ENCODE measurements around the gene TIE1.

The TIE1 gene

DNA sequence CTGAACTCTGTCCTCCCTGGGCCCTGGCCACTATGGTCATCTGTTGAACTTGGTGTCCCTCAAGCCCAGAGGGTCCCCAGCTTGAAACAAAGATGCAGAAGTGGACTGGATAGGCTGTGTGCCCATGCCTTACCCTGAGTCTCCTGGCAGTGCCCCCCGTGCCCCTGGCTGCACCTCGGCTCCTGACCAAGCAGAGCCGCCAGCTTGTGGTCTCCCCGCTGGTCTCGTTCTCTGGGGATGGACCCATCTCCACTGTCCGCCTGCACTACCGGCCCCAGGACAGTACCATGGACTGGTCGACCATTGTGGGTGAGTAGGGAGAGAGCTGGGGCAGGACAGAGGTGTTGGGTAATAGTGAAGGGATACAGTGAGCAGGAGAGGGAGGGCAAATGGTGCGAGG, 10.7 kb downstream of the TIE1 start:
- in situ Hi-C loops (cut with MboI; ENCODE audit: low sequenced_read_pairs), result no loop called here

DNA sequence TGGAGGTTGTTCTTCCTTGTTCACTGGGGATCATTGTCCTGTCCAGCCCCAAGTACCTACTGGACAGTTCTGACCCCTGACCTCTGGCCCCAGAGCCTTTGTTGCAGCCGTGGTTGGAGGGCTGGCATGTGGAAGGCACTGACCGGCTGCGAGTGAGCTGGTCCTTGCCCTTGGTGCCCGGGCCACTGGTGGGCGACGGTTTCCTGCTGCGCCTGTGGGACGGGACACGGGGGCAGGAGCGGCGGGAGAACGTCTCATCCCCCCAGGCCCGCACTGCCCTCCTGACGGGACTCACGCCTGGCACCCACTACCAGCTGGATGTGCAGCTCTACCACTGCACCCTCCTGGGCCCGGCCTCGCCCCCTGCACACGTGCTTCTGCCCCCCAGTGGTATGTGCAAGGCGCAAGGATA, 11.4 kb downstream of the TIE1 start:
- in situ Hi-C loops (cut with MboI; ENCODE audit: low sequenced_read_pairs), result no loop called here

DNA sequence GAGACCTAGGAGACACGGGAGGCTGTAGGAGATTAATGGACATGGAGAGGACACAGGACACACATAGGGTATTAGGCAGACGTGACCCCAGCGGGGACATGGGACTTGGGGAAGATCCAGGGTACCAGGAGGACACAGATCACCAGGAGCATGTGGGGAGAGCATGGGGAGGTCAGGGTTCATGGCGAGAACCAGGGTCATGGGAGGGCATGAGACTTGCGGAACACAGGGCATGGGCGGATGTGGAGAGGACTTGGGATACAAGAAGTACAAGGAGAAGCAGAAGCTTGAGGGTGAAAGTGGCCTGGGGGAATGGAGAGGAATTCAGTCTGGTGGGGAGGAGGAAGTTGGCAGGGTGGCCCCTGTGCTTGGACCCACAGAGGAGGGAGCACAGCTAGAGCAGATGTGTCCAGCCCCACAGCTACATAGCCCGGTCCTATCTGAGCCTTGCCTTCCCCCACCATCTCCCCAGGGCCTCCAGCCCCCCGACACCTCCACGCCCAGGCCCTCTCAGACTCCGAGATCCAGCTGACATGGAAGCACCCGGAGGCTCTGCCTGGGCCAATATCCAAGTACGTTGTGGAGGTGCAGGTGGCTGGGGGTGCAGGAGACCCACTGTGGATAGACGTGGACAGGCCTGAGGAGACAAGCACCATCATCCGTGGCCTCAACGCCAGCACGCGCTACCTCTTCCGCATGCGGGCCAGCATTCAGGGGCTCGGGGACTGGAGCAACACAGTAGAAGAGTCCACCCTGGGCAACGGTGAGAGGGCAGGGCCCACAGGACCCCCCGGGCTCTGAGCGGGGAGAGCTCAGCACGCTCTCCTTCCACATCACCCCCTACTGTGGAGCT, 12.1 kb downstream of the TIE1 start:
- in situ Hi-C loops (cut with MboI; ENCODE audit: low sequenced_read_pairs), result no loop called here

DNA sequence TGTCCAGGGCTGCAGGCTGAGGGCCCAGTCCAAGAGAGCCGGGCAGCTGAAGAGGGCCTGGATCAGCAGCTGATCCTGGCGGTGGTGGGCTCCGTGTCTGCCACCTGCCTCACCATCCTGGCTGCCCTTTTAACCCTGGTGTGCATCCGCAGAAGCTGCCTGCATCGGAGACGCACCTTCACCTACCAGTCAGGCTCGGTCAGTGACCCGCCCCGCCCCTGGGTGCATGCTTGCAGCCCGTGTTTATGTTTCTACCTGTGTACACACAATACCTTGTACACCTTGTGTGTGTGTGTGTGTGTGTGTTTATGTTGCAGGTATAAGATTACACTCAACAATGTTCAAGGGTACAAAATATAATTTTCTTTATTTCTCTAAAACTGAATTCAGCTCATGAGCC, 13.0 kb downstream of the TIE1 start:
- in situ Hi-C loops (cut with MboI; ENCODE audit: low sequenced_read_pairs), result no loop called here

DNA sequence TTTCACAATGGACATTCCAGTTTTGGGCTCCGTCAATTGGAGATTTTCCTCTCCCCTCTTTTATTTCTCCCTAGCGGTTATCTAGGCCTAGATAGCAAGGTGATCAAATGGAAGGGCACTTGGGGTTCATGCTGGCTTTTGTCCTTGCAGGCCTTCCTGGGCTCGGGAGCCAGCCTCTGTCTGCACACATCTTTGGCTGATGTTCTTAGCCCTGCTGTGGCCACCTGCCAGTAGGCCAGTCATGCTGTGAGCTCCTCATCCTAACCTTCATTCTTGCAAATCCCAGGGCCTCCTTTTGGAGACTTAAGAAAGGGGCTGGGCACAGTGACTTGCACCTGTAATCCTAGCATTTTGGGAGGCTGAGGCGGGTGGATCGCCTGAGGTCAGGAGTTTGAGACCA, 13.5 kb downstream of the TIE1 start:
- in situ Hi-C loops (cut with MboI; ENCODE audit: low sequenced_read_pairs), result no loop called here

DNA sequence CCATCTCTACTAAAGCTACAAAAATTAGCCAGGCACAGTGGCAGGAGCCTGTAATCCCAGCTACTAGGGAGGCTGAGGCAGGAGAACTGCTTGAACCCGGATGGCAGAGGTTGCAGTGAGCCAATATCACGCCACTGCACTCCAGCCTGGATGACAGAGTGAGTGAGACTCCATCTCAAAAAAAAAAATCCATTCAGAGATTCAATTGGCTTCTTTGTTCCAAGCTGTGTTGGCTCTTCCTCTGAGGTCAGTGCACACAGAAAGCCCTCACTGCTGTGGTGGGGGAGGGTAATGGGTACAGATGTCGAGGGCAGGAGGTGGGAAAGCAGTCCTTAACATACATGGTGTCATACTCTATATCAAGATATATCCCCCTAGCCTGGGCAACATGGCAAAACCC, 14.7 kb downstream of the TIE1 start:
- in situ Hi-C loops (cut with MboI; ENCODE audit: low sequenced_read_pairs), result no loop called here

DNA sequence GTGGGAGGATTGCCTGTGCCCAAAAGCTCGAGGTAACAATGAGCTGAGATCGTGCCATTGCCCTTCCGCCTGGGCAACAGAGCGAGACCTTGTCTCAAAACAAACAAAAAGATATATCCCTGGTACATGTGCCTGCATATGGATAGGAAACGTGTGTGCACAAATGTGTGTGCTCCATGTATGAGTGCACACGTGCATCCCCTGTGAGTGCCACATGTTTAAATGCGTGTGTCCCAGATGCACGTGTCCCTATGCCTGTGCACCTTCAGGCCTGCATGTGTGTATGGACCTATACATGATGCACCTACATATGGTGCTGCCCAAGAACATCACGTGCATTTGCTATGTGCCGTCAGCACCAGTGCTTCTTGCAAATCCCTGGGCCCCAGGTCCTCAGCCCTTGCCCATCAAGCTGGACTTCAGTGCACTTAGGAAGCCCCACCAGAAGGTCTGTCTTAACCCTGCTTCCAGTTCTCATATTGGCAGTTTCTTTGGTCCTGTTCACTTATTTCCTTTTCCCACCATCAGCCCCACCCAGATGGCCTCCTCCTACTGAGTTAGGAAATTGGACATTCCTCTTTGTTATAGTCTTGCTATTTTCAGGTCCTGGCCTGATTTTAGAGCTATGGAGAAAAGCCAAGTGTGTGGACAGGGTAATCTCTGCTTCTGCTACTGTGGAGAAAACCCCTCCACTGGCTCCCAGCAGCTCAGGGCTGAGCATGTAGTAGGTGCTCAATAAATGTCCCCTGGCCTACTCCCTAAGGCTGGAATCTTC, 15.4 kb downstream of the TIE1 start:
- in situ Hi-C loops (cut with MboI; ENCODE audit: low sequenced_read_pairs), result no loop called here

DNA sequence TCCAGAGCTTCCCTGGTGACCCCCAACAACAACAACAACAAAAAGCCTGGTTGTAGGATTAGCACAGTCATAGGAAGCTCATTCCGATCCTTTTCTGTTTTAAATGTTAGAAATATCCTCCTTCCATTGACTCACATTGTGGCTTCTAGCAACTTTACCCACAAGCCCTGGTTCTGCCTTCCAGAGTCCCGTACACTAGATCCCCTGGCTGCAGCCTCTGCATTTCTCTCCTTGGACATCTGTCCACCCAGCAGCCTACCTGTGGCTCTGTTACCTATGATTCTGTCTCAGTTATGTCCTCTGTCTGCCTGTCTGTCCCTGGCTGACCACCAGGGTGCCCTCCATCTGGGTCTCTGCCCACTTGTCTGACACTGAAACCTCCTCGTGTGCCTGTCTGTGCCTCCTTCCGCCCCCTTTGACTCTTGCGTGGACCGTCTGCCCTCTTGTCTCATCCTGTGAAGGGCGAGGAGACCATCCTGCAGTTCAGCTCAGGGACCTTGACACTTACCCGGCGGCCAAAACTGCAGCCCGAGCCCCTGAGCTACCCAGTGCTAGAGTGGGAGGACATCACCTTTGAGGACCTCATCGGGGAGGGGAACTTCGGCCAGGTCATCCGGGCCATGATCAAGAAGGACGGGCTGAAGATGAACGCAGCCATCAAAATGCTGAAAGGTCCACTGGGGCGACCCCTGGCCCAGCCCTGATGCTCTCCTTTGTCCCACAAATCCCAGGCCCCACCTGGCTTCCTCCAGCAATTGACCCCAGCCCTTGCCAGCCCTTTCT, 16.1 kb downstream of the TIE1 start:
- in situ Hi-C loops (cut with MboI; ENCODE audit: low sequenced_read_pairs), result no loop called here

DNA sequence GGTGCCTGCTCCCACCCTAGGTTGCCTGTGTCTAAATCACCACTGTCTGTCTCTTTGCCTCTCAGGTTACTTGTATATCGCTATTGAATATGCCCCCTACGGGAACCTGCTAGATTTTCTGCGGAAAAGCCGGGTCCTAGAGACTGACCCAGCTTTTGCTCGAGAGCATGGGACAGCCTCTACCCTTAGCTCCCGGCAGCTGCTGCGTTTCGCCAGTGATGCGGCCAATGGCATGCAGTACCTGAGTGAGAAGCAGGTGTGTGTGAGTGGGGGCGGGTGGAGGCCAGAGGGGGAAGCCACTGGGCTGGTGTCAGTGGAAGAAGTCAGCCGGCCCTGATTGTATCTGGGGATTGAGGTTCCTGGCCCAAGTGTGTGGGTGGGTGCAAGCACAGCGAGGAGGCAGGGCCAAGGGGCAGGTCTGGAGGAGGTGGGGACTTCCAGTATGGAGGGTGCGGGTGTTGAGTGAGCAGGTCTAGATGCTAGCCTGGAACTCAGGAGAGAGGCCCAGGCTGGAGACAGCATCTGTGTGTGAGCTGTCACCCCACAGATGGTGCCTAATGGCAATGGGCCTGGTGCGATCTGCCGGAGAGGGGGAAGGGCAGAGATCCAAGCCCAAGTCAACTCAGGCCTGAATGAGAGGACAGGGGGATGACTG, 17.2 kb downstream of the TIE1 start:
- in situ Hi-C loops (cut with MboI; ENCODE audit: low sequenced_read_pairs), result no loop called here

DNA sequence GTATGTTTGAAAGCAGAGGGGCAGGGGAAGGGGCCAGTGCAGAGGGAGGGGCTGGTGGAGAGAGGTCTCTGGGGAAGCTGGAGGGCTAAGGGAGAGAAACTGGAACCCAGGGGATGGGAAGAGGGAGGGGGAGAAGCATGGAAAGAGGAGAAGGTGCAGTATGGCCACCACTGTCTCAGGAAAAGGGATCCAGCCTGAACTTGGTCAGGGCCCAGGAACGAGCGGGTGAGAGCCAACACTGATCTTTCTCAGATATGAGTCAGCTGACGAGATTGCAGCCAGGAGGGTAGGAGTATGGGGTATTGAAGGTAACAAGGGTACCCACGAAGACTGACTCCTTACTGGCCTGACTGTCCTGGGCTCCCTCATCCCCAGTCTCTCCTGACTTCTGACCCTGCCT, 18.0 kb downstream of the TIE1 start:
- in situ Hi-C loops (cut with MboI; ENCODE audit: low sequenced_read_pairs), result no loop called here

DNA sequence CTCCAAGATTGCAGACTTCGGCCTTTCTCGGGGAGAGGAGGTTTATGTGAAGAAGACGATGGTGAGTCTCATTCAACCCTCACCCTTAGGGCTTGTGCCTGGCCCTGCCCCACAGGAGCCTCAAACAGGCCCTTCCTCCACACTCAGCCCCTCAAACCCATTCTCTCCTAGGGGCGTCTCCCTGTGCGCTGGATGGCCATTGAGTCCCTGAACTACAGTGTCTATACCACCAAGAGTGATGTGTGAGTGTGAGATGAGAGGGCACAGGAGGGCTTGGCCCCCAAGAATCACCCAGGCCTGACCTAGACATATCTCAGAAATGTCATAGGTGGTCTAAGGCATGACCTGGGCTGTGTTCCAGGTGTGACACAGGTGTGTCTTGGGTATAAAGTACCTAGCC, 18.5 kb downstream of the TIE1 start:
- in situ Hi-C loops (cut with MboI; ENCODE audit: low sequenced_read_pairs), result no loop called here

DNA sequence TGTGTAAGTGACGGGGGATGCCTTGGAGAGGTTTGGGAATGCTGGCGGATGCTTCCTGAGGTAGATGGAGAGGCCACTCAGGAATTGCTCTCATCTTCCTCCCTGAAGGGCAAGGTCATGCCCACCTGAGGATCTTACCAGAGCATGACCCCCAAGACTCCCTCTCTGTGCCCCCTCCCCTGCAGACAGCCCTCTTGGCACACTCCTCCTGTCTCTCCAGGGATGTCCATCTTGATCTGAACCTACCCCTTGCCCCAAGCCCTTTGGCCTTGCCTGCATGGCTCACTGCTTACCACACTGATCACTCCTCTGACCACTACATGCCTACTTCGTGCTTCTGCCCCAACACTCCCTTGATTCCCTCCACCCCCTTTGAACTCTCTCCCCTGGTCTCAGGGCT, 19.0 kb downstream of the TIE1 start:
- in situ Hi-C loops (cut with MboI; ENCODE audit: low sequenced_read_pairs), result no loop called here

DNA sequence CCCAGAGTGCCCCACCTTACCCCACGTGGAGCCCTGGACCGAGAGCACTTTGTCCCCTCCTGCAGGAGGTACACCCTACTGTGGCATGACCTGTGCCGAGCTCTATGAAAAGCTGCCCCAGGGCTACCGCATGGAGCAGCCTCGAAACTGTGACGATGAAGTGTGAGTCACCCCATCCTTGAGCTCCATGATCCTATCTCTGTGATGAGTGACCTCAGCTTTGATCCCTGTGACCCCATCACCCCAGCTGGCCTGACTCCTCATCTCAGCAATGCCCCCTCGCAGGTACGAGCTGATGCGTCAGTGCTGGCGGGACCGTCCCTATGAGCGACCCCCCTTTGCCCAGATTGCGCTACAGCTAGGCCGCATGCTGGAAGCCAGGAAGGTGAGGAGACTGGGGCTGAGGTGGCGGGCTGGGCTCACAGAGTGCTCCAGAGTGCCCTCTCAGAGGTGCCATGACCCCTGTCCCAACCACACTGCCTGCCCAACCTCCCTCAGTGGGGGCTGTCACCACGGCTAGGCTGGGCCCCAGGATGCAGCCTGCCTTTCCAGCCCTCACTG, 20.6 kb downstream of the TIE1 start:
- in situ Hi-C loops (cut with MboI; ENCODE audit: low sequenced_read_pairs), result no loop called here

DNA sequence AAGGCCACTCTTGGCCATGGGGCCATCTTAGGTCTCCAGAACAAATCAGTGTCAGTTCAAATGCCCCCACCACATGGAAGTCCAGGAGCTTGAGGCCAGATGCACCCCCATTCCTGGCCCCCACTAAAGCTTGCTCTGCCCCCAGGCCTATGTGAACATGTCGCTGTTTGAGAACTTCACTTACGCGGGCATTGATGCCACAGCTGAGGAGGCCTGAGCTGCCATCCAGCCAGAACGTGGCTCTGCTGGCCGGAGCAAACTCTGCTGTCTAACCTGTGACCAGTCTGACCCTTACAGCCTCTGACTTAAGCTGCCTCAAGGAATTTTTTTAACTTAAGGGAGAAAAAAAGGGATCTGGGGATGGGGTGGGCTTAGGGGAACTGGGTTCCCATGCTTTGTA, 21.7 kb downstream of the TIE1 start:
- in situ Hi-C loops (cut with MboI; ENCODE audit: low sequenced_read_pairs), result no loop called here

DNA sequence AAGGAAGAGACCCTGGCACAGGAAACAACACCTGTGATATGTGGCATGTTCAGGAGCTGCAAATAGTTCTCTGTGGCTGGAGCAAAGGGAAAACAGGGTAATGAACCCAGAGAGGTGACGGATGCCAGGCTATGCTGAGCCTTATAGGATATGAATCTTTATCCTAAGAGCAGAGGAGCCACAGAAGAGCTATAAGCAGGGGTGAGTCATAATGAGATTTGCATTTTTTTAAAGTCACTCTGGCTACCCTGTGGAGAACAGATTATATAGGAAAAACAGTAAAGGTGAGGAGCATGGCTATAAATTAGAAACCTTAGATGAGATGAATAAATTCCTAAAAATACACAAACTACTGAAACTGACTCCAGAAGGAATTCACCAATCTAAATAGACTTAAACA, 24.0 kb downstream of the TIE1 start:
- in situ Hi-C loops (cut with MboI; ENCODE audit: low sequenced_read_pairs), result no loop called here

DNA sequence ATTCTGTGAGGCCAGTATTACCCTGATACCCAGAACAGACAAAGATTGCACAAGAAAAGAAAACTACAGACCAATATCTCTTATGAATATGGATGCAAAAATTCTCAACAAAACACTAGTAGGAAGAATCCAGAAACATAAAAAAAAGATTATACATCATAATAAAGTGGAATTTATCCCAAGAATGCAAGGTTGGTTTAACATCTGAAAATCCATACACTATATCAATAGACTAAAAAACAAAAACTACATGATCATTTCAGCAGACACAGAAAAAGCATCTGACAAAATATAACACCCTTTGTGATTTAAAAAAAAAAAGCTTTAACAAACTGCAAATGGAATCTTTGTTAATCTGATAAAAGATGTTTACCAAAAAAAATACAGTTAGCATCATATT, 24.6 kb downstream of the TIE1 start:
- in situ Hi-C loops (cut with MboI; ENCODE audit: low sequenced_read_pairs), result no loop called here

DNA sequence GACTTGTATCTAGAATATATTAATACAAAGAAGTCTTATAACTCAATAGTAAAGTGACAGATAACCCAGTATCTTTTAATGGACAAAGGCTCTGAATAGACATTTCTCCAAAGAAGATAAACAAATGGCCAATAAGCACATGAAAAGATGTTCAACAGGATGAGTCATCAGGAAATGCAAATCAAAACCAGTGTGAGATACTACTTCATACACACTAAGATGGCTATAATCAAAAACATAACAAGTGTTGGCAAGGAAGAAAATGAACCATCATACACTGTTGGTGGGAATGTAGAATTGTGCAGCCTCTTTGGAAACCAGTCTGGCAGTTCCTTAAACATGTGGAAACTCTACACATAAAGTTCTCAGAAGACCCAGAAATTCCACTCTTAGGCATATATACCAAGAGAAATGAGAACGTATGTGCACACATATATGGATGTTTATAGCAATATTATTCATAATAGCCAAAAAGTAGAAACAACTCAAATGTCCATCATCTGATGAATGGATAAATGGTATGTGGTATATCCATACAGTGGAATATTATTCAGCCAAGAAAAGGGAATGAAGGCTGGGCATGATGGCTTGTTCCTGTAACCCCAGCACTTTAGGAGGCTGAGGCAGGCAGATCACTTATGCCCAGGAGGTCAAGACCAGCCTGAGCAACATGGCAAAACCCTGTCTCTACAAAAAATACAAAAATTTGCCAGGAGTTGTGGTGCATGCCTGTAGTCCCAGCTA, 26.9 kb downstream of the TIE1 start:
- in situ Hi-C loops (cut with MboI; ENCODE audit: low sequenced_read_pairs), result no loop called here

DNA sequence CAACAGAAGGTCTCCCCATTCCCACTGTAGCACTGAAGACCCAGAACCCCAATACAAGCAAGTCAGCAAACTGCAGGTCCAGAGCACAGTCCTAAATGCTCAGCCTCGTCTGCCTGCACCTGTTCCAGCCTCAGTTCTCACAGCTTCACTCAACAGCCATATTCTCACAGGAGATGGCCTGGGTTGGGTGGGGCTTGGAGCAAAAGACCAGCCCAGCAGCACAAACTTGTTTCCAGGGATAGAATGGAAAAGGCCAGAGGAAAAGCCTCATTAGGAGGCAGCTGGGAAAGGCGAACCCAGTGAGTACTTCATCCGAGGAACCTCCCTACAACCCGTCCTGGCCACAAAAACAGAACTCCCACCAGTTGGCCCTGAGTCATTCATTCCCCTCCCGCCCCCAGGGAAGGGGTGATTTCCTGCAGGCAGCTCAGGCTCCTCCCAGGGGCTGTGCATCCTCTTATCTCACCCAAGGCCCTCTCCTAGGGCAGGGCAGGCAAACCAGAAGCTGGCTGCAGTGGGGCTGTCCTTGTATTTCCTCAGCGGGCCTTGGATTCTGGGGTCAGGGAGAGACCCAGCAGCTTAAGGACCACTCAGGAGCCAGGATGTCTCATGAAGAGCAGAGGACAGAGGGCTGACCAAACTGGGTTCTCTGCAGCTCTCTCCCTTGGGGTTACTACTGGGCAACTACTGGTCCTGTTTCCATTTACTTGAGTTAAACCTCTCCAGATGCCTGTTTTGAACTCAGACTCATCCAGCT, 29.4 kb downstream of the TIE1 start:
- in situ Hi-C loops (cut with MboI; ENCODE audit: low sequenced_read_pairs), result no loop called here

DNA sequence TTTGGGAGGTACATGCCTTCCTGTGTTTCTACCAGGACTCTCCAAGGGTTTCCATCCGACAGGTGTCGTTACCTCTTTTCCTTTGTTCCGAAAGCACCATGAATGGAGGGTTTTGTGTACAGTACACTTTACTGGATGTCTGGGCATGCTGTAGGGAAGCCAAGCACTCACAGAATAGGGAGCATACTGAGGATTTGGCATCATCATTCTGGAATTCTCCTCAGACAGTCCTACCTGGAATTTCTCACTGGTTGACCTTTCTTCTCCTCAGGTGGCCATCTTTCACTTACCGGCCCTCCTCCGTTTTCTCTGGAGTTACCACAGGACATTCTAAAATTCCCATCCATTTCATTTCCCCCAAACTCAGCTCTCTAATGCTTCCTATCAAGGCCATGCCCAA, 30.9 kb downstream of the TIE1 start:
- in situ Hi-C loops (cut with MboI; ENCODE audit: low sequenced_read_pairs), result no loop called here

Data from HL-60/S4 (cell line).